Nephron progenitor cell (in vitro differentiated cells): ENCODE results near the gene TAC4.

Source experiments
- DNase-seq: peaks from one replicate; pipeline ENCODE4 v3.0.0; 2021
- H3K27ac Mint-ChIP-seq: 2 replicates; pipeline ENCODE4 v1.8.0; 2021; ENCODE audit warnings: mild to moderate bottlenecking, moderate library complexity, mixed read lengths
- H3K27me3 Mint-ChIP-seq: 2 replicates; pipeline ENCODE4 v1.8.0; 2021; ENCODE audit warnings: mild to moderate bottlenecking, low read depth, mixed read lengths; ENCODE audit not compliant: poor library complexity
- H3K36me3 Mint-ChIP-seq: 2 replicates; pipeline ENCODE4 v1.8.0; 2021; ENCODE audit warnings: low read depth, mixed read lengths
- H3K4me1 Mint-ChIP-seq: 2 replicates; pipeline ENCODE4 v1.8.0; 2021; ENCODE audit warnings: mixed read lengths
- H3K4me3 Mint-ChIP-seq: 2 replicates; pipeline ENCODE4 v1.8.0; 2021; ENCODE audit warnings: mild to moderate bottlenecking, moderate library complexity, mixed read lengths
- H3K9me3 Mint-ChIP-seq: 2 replicates; pipeline ENCODE4 v1.8.0; 2021; ENCODE audit warnings: mild to moderate bottlenecking, moderate library complexity, mixed read lengths
- CTCF ChIP-seq: fragments of 200-600 bp; sonication (generic); IDR thresholded peaks from 2 replicates; pipeline ENCODE4 v1.5.0; 2021; ENCODE audit warnings: antibody characterized with exemption

The TAC4 gene

GRCh38 chr17:49848019-49848473 is at the start of gene TAC4:
TAC4 (minus strand) TSS chr17:49848069; CDS start chr17:49848017, 52 bp downstream.
- H3K27ac Mint-ChIP-seq = no peak within 1 kb of the TSS
- no peak for DNase-seq
- H3K4me3 Mint-ChIP-seq = no peak within 1 kb of the TSS
- TF ChIP-seq CTCF = no peak
- no peaks in the 10 kb centered on the region for H3K9me3 Mint-ChIP-seq
- H3K27me3 Mint-ChIP-seq = peaks cover 56% of the 10 kb centered on the region
- peaks cover 14% of the 10 kb centered on the region for H3K4me1 Mint-ChIP-seq
- peaks cover 10% of the 10 kb centered on the region for H3K36me3 Mint-ChIP-seq

- peaks cover 67% of the 10 kb centered on the region for H3K27me3 Mint-ChIP-seq
- no peaks in the 10 kb centered on the region for H3K36me3 Mint-ChIP-seq
- no peak for DNase-seq
- H3K9me3 Mint-ChIP-seq = no peaks in the 10 kb centered on the region
- peaks cover 33% of the 10 kb centered on the region for H3K4me1 Mint-ChIP-seq
- no peak for TF ChIP-seq CTCF
- no peak overlapping the region for H3K4me3 Mint-ChIP-seq
- no peak overlapping the region for H3K27ac Mint-ChIP-seq
Measured at GRCh38 chr17:49896860-49897259, 49.0 kb upstream of the TAC4 start.

- Mint-ChIP-seq H3K4me1 (peaks cover 28% of the 10 kb centered on the region), H3K9me3 (no peaks in the 10 kb centered on the region), H3K27me3 (peaks cover 67% of the 10 kb centered on the region), H3K36me3 (no peaks in the 10 kb centered on the region), H3K27ac (no peak overlapping the region), H3K4me3 (no peak overlapping the region)
- no peak for DNase-seq
- no peak for TF ChIP-seq CTCF
Measured at GRCh38 chr17:49896222-49896621, 48.4 kb upstream of the TAC4 start.

- no peak for TF ChIP-seq CTCF
- no peak for DNase-seq
- peaks cover 67% of the 10 kb centered on the region for H3K27me3 Mint-ChIP-seq
Measured at GRCh38 chr17:49895812-49896211, 47.9 kb upstream of the TAC4 start.

GRCh38 chr17:49894761-49895160 is 46.9 kb upstream of the TAC4 start:
- no peak for TF ChIP-seq CTCF
- no peak for DNase-seq
- Mint-ChIP-seq H3K4me3 (no peak overlapping the region), H3K4me1 (peaks cover 19% of the 10 kb centered on the region), H3K27ac (no peak overlapping the region), H3K9me3 (no peaks in the 10 kb centered on the region), H3K27me3 (peaks cover 74% of the 10 kb centered on the region), H3K36me3 (no peaks in the 10 kb centered on the region)

More at GRCh38 chr17:49895812-49896211, 47.9 kb upstream of the TAC4 start:
- Mint-ChIP-seq H3K4me3 (no peak overlapping the region), H3K4me1 (peaks cover 23% of the 10 kb centered on the region), H3K36me3 (no peaks in the 10 kb centered on the region), H3K27ac (no peak overlapping the region), H3K9me3 (no peaks in the 10 kb centered on the region)

- no peak for TF ChIP-seq CTCF
- no peaks in the 10 kb centered on the region for H3K9me3 Mint-ChIP-seq
- no peak overlapping the region for H3K4me3 Mint-ChIP-seq
- peaks cover 96% of the 10 kb centered on the region for H3K27me3 Mint-ChIP-seq
- no peak for DNase-seq
- H3K36me3 Mint-ChIP-seq = no peaks in the 10 kb centered on the region
- H3K27ac Mint-ChIP-seq = no peak overlapping the region
- peaks cover 13% of the 10 kb centered on the region for H3K4me1 Mint-ChIP-seq
Measured at GRCh38 chr17:49891694-49892389, 44.0 kb upstream of the TAC4 start.
